A673 (cell line): ENCODE measurements around the gene GPBP1. TPM values are rescaled to one million over a fixed set of nuclear protein-coding genes. Genes with fewer than 3 reads are reported as not detected.
"Not testable (repeated sequence)": the region's sequence is repeated elsewhere in the genome, so short reads cannot be mapped to it uniquely, and the experiment has no call there.

Experiments used
- BruUV-seq: library from RNA; stranded (reverse); fragments of 400-500 nt; replicated peaks from 2 replicates; lab custom pipeline; 2021; lab: Mats Ljungman, UMichigan
- CTCF ChIA-PET: fragments of 300-600 bp; sonication (Branson Sonifier 250); formaldehyde crosslinking; loops from one replicate; lab custom pipeline; 2022; ENCODE audit warnings: antibody characterized with exemption; lab: Charles Lee
- POLR2A ChIA-PET: fragments of 300-600 bp; sonication (Branson Sonifier 250); formaldehyde crosslinking; loops from one replicate; lab custom pipeline; 2022; ENCODE audit warnings: antibody characterized with exemption; ENCODE audit not compliant: low non-redundant PET; lab: Charles Lee
- DNase-seq: peaks from one replicate; pipeline ENCODE4 v3.0.0-alpha.2; 2015; ENCODE audit warnings: low spot score
- H3K27ac ChIP-seq: fragments of 200-600 bp; sonication (generic); 2 replicates; pipeline ENCODE4 v1.5.1; 2016; ENCODE audit warnings: mixed run types, low read depth, mild to moderate bottlenecking, mixed read lengths, antibody characterized with exemption, low read length; ENCODE audit not compliant: poor library complexity, severe bottlenecking
- H3K27me3 ChIP-seq: fragments of 200-600 bp; sonication (generic); replicated peaks from 2 replicates; pipeline ENCODE4 v1.6.1; 2017; ENCODE audit warnings: mixed run types, low read depth, mild to moderate bottlenecking, mixed read lengths, antibody characterized with exemption, low read length; ENCODE audit not compliant: insufficient read depth, poor library complexity
- H3K36me3 ChIP-seq: fragments of 200-600 bp; sonication (generic); 2 replicates; pipeline ENCODE4 v1.6.1; 2016; ENCODE audit warnings: mixed run types, mild to moderate bottlenecking, mixed read lengths, antibody characterized with exemption, low read length; ENCODE audit not compliant: insufficient read depth, poor library complexity, severe bottlenecking
- H3K4me1 ChIP-seq: fragments of 200-600 bp; sonication (generic); 2 replicates; pipeline ENCODE4 v1.6.1; 2017; ENCODE audit warnings: mixed run types, mild to moderate bottlenecking, mixed read lengths, antibody characterized with exemption, low read length; ENCODE audit not compliant: insufficient read depth, poor library complexity, severe bottlenecking
- H3K4me3 ChIP-seq: fragments of 200-600 bp; sonication (generic); 2 replicates; pipeline ENCODE4 v1.5.1; 2016; ENCODE audit warnings: low read depth, mixed run types, mild to moderate bottlenecking, mixed read lengths, low read length; ENCODE audit not compliant: poor library complexity, severe bottlenecking
- H3K9me3 ChIP-seq: fragments of 200-600 bp; sonication (generic); 2 replicates; pipeline ENCODE4 v1.6.1; 2016; ENCODE audit warnings: mixed run types, low read depth, mild to moderate bottlenecking, mixed read lengths, antibody characterized with exemption, low read length; ENCODE audit not compliant: poor library complexity, severe bottlenecking
- CTCF ChIP-seq: fragments of 300-800, 200-600 bp; sonication (generic); conservative IDR thresholded peaks from 2 replicates; pipeline ENCODE4 v1.5.1; 2017; ENCODE audit warnings: low read depth, mild to moderate bottlenecking, antibody characterized with exemption, low read length, moderate library complexity, mixed read lengths
- EZH2 ChIP-seq: fragments of 200-600 bp; sonication (generic); IDR thresholded peaks from 2 replicates; pipeline ENCODE4 v1.6.1; 2017; ENCODE audit warnings: borderline replicate concordance, low read depth, mild to moderate bottlenecking, mixed read lengths, antibody characterized with exemption, low read length; ENCODE audit not compliant: poor library complexity, severe bottlenecking
- intact Hi-C: fragments of 100-400 bp; cut with micrococcal nuclease; formaldehyde crosslinking; loops from one replicate; pipeline ENCODE4 v1.10.0; 2022; ENCODE audit not compliant: unreplicated experiment
- total RNA-seq: library from RNA; stranded (reverse); gene quantifications from 2 replicates; pipeline ENCODE4 v1.2.3, GENCODE V29; 2021

Gene GPBP1
- total RNA-seq, 1 experiment from 2014 or later: 85.5 TPM

- ChIA-PET POLR2A (no interaction called here), CTCF (no interaction called here)
- no TSS peak for BruUV-seq
- Histone ChIP-seq H3K27me3 (no peaks in the 10 kb centered on the region), H3K4me1 (no peaks in the 10 kb centered on the region), H3K27ac (no peak overlapping the region), H3K36me3 (no peaks in the 10 kb centered on the region), H3K9me3 (no peaks in the 10 kb centered on the region), H3K4me3 (no peak overlapping the region)
- peak; percentile 40 for DNase-seq
- intact Hi-C loops: loop anchor here (2.0 kb wide), 1 partner anchor 376 kb away; no protein-coding TSS in a partner anchor
- TF ChIP-seq CTCF (peak; percentile 51), EZH2 (no peak)
Measured at GRCh38 chr5:57277085-57277484, 103.2 kb downstream of the GPBP1 start.

GRCh38 chr5:57280853-57281252, 107.0 kb downstream of the GPBP1 start:
- TF ChIP-seq CTCF (no peak), EZH2 (no peak)
- H3K27me3 ChIP-seq: no peaks in the 10 kb centered on the region
- intact Hi-C loops: no loop called here
- POLR2A ChIA-PET: no interaction called here
- no peak overlapping the region for H3K4me3 ChIP-seq
- CTCF ChIA-PET: no interaction called here
- H3K36me3 ChIP-seq: no peaks in the 10 kb centered on the region
- no peak for DNase-seq
- no peaks in the 10 kb centered on the region for H3K4me1 ChIP-seq
- H3K9me3 ChIP-seq: no peaks in the 10 kb centered on the region
- no TSS peak for BruUV-seq
- no peak overlapping the region for H3K27ac ChIP-seq

- H3K4me3 ChIP-seq, H3K36me3 ChIP-seq, POLR2A ChIA-PET, H3K9me3 ChIP-seq, H3K4me1 ChIP-seq, intact Hi-C loops, CTCF ChIA-PET, H3K27ac ChIP-seq, DNase-seq, BruUV-seq, H3K27me3 ChIP-seq: not testable (repeated sequence)
Measured at GRCh38 chr5:57285084-57285483, 111.2 kb downstream of the GPBP1 start.

DNA sequence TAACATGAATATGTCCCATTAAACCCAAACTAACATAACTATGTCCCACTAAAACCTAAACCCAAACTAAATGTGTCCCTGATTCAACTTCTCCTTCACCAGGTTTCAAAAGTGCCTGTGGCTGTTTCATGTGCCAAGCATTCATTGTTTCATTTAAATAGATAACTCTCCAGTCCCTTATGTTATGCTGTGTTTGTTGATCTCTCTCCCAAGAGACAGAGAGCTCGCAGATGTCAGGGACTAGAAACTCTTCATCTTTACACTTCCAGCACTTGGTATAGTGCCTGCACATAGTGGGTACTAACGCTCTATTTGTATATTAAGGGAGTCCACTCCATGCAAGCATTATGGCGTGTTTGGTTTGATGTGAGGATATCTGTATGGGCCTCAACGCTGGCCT, 118.0 kb downstream of the GPBP1 start:
- Histone ChIP-seq H3K9me3 (no peaks in the 10 kb centered on the region), H3K27ac (no peak overlapping the region), H3K36me3 (no peaks in the 10 kb centered on the region), H3K4me3 (no peak overlapping the region), H3K27me3 (peaks cover 7% of the 10 kb centered on the region), H3K4me1 (no peaks in the 10 kb centered on the region)
- BruUV-seq: no TSS peak
- TF ChIP-seq CTCF (no peak), EZH2 (no peak)
- no peak for DNase-seq
- intact Hi-C loops: no loop called here
- ChIA-PET CTCF (no interaction called here), POLR2A (no interaction called here)
